Retinal pigment epithelial cell (primary cell): ENCODE data around the gene TMEM126A.

Source experiments
- DNase-seq: peaks from one replicate; pipeline ENCODE4 v3.0.0-alpha.2; 2010; ENCODE audit warnings: low read depth
- H3K4me3 ChIP-seq: 2 replicates; pipeline ENCODE4 v1.5.1; 2011; ENCODE audit warnings: mild to moderate bottlenecking, low read length, control low read depth, moderate library complexity
- CTCF ChIP-seq: conservative IDR thresholded peaks from 2 replicates; pipeline ENCODE4 v1.5.1; 2011; ENCODE audit warnings: low read depth, low read length, control low read depth, inconsistent platforms

TMEM126A gene

DNA sequence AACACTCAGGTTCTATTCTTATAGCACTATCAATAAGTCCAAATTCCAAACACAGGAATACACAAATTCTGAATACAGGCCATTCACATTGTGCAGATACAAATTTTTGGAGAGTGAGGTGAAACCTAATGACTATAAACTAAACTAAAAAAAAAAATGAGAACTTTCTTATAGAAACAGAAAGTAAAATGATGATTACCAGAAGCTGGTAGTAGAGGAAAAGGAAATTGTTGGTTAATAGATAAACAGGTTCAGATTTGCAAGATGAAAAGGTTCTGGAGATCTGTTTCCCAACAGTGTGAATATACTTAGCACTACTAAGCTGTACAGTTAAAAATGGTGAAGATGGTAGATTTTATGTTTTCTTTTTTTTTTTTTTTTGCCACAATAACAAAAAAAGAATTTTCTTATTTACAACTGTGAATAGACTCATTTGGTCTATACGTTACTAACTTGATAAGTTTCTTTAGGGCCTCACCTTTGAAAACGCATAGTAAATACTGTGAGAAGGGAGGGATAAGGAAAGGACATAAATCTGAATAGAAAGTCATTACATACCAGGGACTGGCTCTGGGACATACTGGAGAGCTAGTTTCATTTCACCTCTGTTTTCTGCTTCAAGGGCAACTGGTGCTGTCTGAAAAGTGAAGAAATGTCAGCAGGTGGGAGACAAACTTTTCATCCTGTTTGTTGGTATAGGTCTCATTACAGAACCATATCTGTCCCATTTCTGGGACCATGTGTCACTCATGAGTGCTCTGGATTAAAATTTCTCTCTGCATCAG lies 52.4 kb downstream of the TMEM126A start:
- DNase-seq: no peak
- no peak overlapping the region for H3K4me3 ChIP-seq
- TF ChIP-seq CTCF: no peak

- no peak for TF ChIP-seq CTCF
- no peak for DNase-seq
- no peak overlapping the region for H3K4me3 ChIP-seq
Measured at GRCh38 chr11:85704967-85705366, 57.2 kb downstream of the TMEM126A start.

- H3K4me3 ChIP-seq: no peak overlapping the region
- no peak for DNase-seq
- TF ChIP-seq CTCF: no peak
Measured at GRCh38 chr11:85705800-85706199, 58.0 kb downstream of the TMEM126A start.
